ENCODE results near the gene DNAJC17.

The DNAJC17 gene

GRCh38 chr15:40787344-40787841, 19.9 kb downstream of the DNAJC17 start:
- Histone ChIP-seq H3K27me3 (ENCODE audit: control insufficient read depth, insufficient read depth, low read length) (no peaks in the 10 kb centered on the region), H3K9ac (ENCODE audit: low read length) (peak overlapping the region; percentile 8), H3K36me3 (ENCODE audit: control insufficient read depth, low read depth, low read length) (no peaks in the 10 kb centered on the region), H3K4me3 (ENCODE audit: low read length) (peak overlapping the region; percentile 42), H3K27ac (ENCODE audit: low read length) (no peak overlapping the region), H3K9me3 (ENCODE audit: control insufficient read depth, low read depth, low read length) (no peaks in the 10 kb centered on the region), H3K4me1 (ENCODE audit: control insufficient read depth, low read depth, low read length) (peaks cover 24% of the 10 kb centered on the region)

- no peak overlapping the region for H3K9ac ChIP-seq (ENCODE audit: low read length)
- no peaks in the 10 kb centered on the region for H3K36me3 ChIP-seq (ENCODE audit: control insufficient read depth, low read depth, low read length)
- no peak overlapping the region for H3K27ac ChIP-seq (ENCODE audit: low read length)
- H3K4me1 ChIP-seq (ENCODE audit: control insufficient read depth, low read depth, low read length), result peaks cover 24% of the 10 kb centered on the region
- H3K27me3 ChIP-seq (ENCODE audit: control insufficient read depth, insufficient read depth, low read length), result no peaks in the 10 kb centered on the region
- H3K4me3 ChIP-seq (ENCODE audit: low read length), result no peak overlapping the region
- H3K9me3 ChIP-seq (ENCODE audit: control insufficient read depth, low read depth, low read length), result no peaks in the 10 kb centered on the region
These were observed 21.5 kb downstream of the DNAJC17 start for GRCh38 chr15:40785814-40786213.

- Histone ChIP-seq H3K27me3 (ENCODE audit: control insufficient read depth, insufficient read depth, low read length) (no peaks in the 10 kb centered on the region), H3K4me3 (ENCODE audit: low read length) (no peak overlapping the region), H3K4me1 (ENCODE audit: control insufficient read depth, low read depth, low read length) (peaks cover 24% of the 10 kb centered on the region), H3K9ac (ENCODE audit: low read length) (no peak overlapping the region), H3K9me3 (ENCODE audit: control insufficient read depth, low read depth, low read length) (no peaks in the 10 kb centered on the region), H3K36me3 (ENCODE audit: control insufficient read depth, low read depth, low read length) (no peaks in the 10 kb centered on the region), H3K27ac (ENCODE audit: low read length) (no peak overlapping the region)
These were observed 22.1 kb downstream of the DNAJC17 start for GRCh38 chr15:40785164-40785563.

GRCh38 chr15:40782609-40783227, 24.6 kb downstream of the DNAJC17 start:
- Histone ChIP-seq H3K27ac (ENCODE audit: low read length) (no peak overlapping the region), H3K4me3 (ENCODE audit: low read length) (no peak overlapping the region), H3K9me3 (ENCODE audit: control insufficient read depth, low read depth, low read length) (no peaks in the 10 kb centered on the region)

GRCh38 chr15:40776537-40777141, 30.6 kb downstream of the DNAJC17 start:
- Histone ChIP-seq H3K4me3 (ENCODE audit: low read length) (no peak overlapping the region), H3K27ac (ENCODE audit: low read length) (no peak overlapping the region), H3K9ac (ENCODE audit: low read length) (no peak overlapping the region), H3K9me3 (ENCODE audit: control insufficient read depth, low read depth, low read length) (no peaks in the 10 kb centered on the region), H3K4me1 (ENCODE audit: control insufficient read depth, low read depth, low read length) (no peaks in the 10 kb centered on the region), H3K36me3 (ENCODE audit: control insufficient read depth, low read depth, low read length) (peaks cover 48% of the 10 kb centered on the region), H3K27me3 (ENCODE audit: control insufficient read depth, insufficient read depth, low read length) (no peaks in the 10 kb centered on the region)

More at GRCh38 chr15:40782609-40783227, 24.6 kb downstream of the DNAJC17 start:
- H3K27me3 ChIP-seq (ENCODE audit: control insufficient read depth, insufficient read depth, low read length), result no peaks in the 10 kb centered on the region
- no peak overlapping the region for H3K9ac ChIP-seq (ENCODE audit: low read length)
- H3K4me1 ChIP-seq (ENCODE audit: control insufficient read depth, low read depth, low read length), result peaks cover 15% of the 10 kb centered on the region
- peaks cover 14% of the 10 kb centered on the region for H3K36me3 ChIP-seq (ENCODE audit: control insufficient read depth, low read depth, low read length)

- no peak overlapping the region for H3K4me3 ChIP-seq (ENCODE audit: low read length)
- no peaks in the 10 kb centered on the region for H3K27me3 ChIP-seq (ENCODE audit: control insufficient read depth, insufficient read depth, low read length)
- H3K4me1 ChIP-seq (ENCODE audit: control insufficient read depth, low read depth, low read length), result no peaks in the 10 kb centered on the region
- H3K9ac ChIP-seq (ENCODE audit: low read length), result no peak overlapping the region
- no peak overlapping the region for H3K27ac ChIP-seq (ENCODE audit: low read length)
- peaks cover 48% of the 10 kb centered on the region for H3K36me3 ChIP-seq (ENCODE audit: control insufficient read depth, low read depth, low read length)
- H3K9me3 ChIP-seq (ENCODE audit: control insufficient read depth, low read depth, low read length), result no peaks in the 10 kb centered on the region
These were observed 31.3 kb downstream of the DNAJC17 start for GRCh38 chr15:40775740-40776536.

GRCh38 chr15:40775007-40775406, 32.3 kb downstream of the DNAJC17 start:
- no peaks in the 10 kb centered on the region for H3K4me1 ChIP-seq (ENCODE audit: control insufficient read depth, low read depth, low read length)
- no peaks in the 10 kb centered on the region for H3K9me3 ChIP-seq (ENCODE audit: control insufficient read depth, low read depth, low read length)
- no peak overlapping the region for H3K9ac ChIP-seq (ENCODE audit: low read length)
- H3K36me3 ChIP-seq (ENCODE audit: control insufficient read depth, low read depth, low read length), result peaks cover 48% of the 10 kb centered on the region
- H3K4me3 ChIP-seq (ENCODE audit: low read length), result no peak overlapping the region
- no peak overlapping the region for H3K27ac ChIP-seq (ENCODE audit: low read length)
- H3K27me3 ChIP-seq (ENCODE audit: control insufficient read depth, insufficient read depth, low read length), result no peaks in the 10 kb centered on the region

- Histone ChIP-seq H3K27me3 (ENCODE audit: control insufficient read depth, insufficient read depth, low read length) (no peaks in the 10 kb centered on the region), H3K36me3 (ENCODE audit: control insufficient read depth, low read depth, low read length) (peaks cover 41% of the 10 kb centered on the region), H3K4me1 (ENCODE audit: control insufficient read depth, low read depth, low read length) (no peaks in the 10 kb centered on the region), H3K27ac (ENCODE audit: low read length) (no peak overlapping the region), H3K9me3 (ENCODE audit: control insufficient read depth, low read depth, low read length) (no peaks in the 10 kb centered on the region), H3K4me3 (ENCODE audit: low read length) (no peak overlapping the region), H3K9ac (ENCODE audit: low read length) (no peak overlapping the region)
These were observed 33.4 kb downstream of the DNAJC17 start for GRCh38 chr15:40773902-40774301.

- H3K4me3 ChIP-seq (ENCODE audit: low read length), result no peak overlapping the region
- no peaks in the 10 kb centered on the region for H3K9me3 ChIP-seq (ENCODE audit: control insufficient read depth, low read depth, low read length)
- H3K27ac ChIP-seq (ENCODE audit: low read length), result no peak overlapping the region
- H3K9ac ChIP-seq (ENCODE audit: low read length), result no peak overlapping the region
- no peaks in the 10 kb centered on the region for H3K27me3 ChIP-seq (ENCODE audit: control insufficient read depth, insufficient read depth, low read length)
- H3K36me3 ChIP-seq (ENCODE audit: control insufficient read depth, low read depth, low read length), result peaks cover 37% of the 10 kb centered on the region
- H3K4me1 ChIP-seq (ENCODE audit: control insufficient read depth, low read depth, low read length), result no peaks in the 10 kb centered on the region
These were observed 33.8 kb downstream of the DNAJC17 start for GRCh38 chr15:40773496-40773895.

GRCh38 chr15:40772014-40772413, 35.3 kb downstream of the DNAJC17 start:
- H3K4me1 ChIP-seq (ENCODE audit: control insufficient read depth, low read depth, low read length), result no peaks in the 10 kb centered on the region
- no peaks in the 10 kb centered on the region for H3K27me3 ChIP-seq (ENCODE audit: control insufficient read depth, insufficient read depth, low read length)
- H3K36me3 ChIP-seq (ENCODE audit: control insufficient read depth, low read depth, low read length), result peaks cover 31% of the 10 kb centered on the region
- H3K4me3 ChIP-seq (ENCODE audit: low read length), result no peak overlapping the region
- no peak overlapping the region for H3K9ac ChIP-seq (ENCODE audit: low read length)
- H3K27ac ChIP-seq (ENCODE audit: low read length), result no peak overlapping the region
- no peaks in the 10 kb centered on the region for H3K9me3 ChIP-seq (ENCODE audit: control insufficient read depth, low read depth, low read length)

GRCh38 chr15:40771242-40771641, 36.0 kb downstream of the DNAJC17 start:
- Histone ChIP-seq H3K9ac (ENCODE audit: low read length) (no peak overlapping the region), H3K27ac (ENCODE audit: low read length) (no peak overlapping the region), H3K9me3 (ENCODE audit: control insufficient read depth, low read depth, low read length) (no peaks in the 10 kb centered on the region), H3K27me3 (ENCODE audit: control insufficient read depth, insufficient read depth, low read length) (no peaks in the 10 kb centered on the region), H3K36me3 (ENCODE audit: control insufficient read depth, low read depth, low read length) (peaks cover 24% of the 10 kb centered on the region), H3K4me1 (ENCODE audit: control insufficient read depth, low read depth, low read length) (peaks cover 1% of the 10 kb centered on the region), H3K4me3 (ENCODE audit: low read length) (no peak overlapping the region)
